Measurements from ENCODE around the gene TMEM225. TPM values are rescaled to one million over a fixed set of nuclear protein-coding genes. Genes with fewer than 3 reads are reported as not detected.

Gene TMEM225
- total and polyA plus RNA-seq, 10 of the 15 experiments (the other 5 are each of a cell fraction or from before 2014, with no cell fraction given), result not detected

DNA sequence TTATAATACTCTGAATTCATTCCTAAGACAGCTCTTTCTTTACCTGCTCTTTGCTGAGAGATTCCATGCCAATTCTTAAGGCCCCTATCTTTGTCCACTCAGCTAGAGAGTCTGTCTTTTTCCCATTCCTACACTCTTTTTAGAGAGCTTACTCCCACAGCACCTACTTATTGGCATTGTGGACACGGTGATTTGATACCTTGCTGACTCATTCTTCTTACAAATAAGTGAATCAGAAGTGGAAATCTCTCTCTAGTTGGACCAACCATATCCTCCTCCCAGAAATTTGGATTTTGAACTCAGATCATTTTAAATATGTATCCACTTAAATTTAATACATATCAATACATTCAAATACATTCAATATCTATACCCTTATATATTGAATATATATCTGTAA lies 46.8 kb downstream of the TMEM225 start:
- CTCF ChIA-PET, result no interaction called here

More for the DNA sequence above, 46.8 kb downstream of the TMEM225 start:
- SMC1A ChIA-PET (ENCODE audit: uncharacterized antibody, unreplicated experiment), result no interaction called here
- no peaks in the 10 kb centered on the region for H3K27me3 ChIP-seq (replicated peaks in 1 of 2; ENCODE audit: control insufficient read depth in 2 of 2, insufficient read depth in 2 of 2, low read length in 1 of 2)
- RAD21 ChIA-PET (ENCODE audit: unreplicated experiment), result no interaction called here
- intact Hi-C loops (cut with micrococcal nuclease; ENCODE audit: unreplicated experiment), result no loop called here
- no TSS peak for BruUV-seq (replicated peaks)
- H3K36me3 ChIP-seq (ENCODE audit: control insufficient read depth in 2 of 2, insufficient read depth in 2 of 2, low read length in 1 of 2), result no peaks in the 10 kb centered on the region
- DNase-seq (ENCODE audit: low read depth, low spot score) (no peak), ATAC-seq (no peak), FAIRE-seq (no peak)
- H3K27ac ChIP-seq (ENCODE audit: control insufficient read depth, insufficient read depth), result no peak overlapping the region
- no peak overlapping the region for H3K4me2 ChIP-seq (ENCODE audit: control insufficient read depth, insufficient read depth)
- no peak overlapping the region for H2AFZ ChIP-seq (ENCODE audit: control insufficient read depth, low read depth, low read length)
- POLR2A ChIA-PET, result no interaction called here
- no peaks in the 10 kb centered on the region for H3K79me2 ChIP-seq (ENCODE audit: control insufficient read depth, insufficient read depth, low read length)
- H3K4me3 ChIP-seq, result no peak overlapping the region
- no peak overlapping the region for H3K9ac ChIP-seq (ENCODE audit: control insufficient read depth, insufficient read depth, low read length)
- no peaks in the 10 kb centered on the region for H3K4me1 ChIP-seq (ENCODE audit: control insufficient read depth, insufficient read depth, low read length)
- no peaks in the 10 kb centered on the region for H4K20me1 ChIP-seq (ENCODE audit: control insufficient read depth, insufficient read depth)
- no peak for TF ChIP-seq HDAC6 (IDR thresholded peaks at IDR 0.05; ENCODE audit: unreplicated experiment)
- no peak for TF ChIP-seq RUNX3 (IDR thresholded peaks at IDR 0.05; ENCODE audit: low read length)
- TF ChIP-seq LARP7 (IDR thresholded peaks at IDR 0.05), result no peak
- no peak for TF ChIP-seq SMC3 (IDR thresholded peaks at IDR 0.05; ENCODE audit: borderline replicate concordance, low read length)
- no peak for TF ChIP-seq SREBF1 (IDR thresholded peaks at IDR 0.05; ENCODE audit: low read length)
- no peak for TF ChIP-seq PAX5 (IDR thresholded peaks at IDR 0.05; ENCODE audit: borderline replicate concordance, low read depth, low read length)
- TF ChIP-seq FOS (IDR thresholded peaks at IDR 0.05; ENCODE audit: borderline replicate concordance, extremely low read depth, insufficient read length), result no peak
- no peak for TF ChIP-seq SIN3A (IDR thresholded peaks at IDR 0.05; ENCODE audit: low read depth, low read length)
- TF ChIP-seq SMAD5 (IDR thresholded peaks at IDR 0.05; ENCODE audit: low read depth), result no peak
- TF ChIP-seq NRF1 (conservative IDR thresholded peaks at IDR 0.05; ENCODE audit: low read depth, low read length), result no peak
- no peak for TF ChIP-seq KAT2A (conservative IDR thresholded peaks at IDR 0.05; ENCODE audit: control insufficient read depth, low read depth, low read length)
- TF ChIP-seq, protein P1, sequence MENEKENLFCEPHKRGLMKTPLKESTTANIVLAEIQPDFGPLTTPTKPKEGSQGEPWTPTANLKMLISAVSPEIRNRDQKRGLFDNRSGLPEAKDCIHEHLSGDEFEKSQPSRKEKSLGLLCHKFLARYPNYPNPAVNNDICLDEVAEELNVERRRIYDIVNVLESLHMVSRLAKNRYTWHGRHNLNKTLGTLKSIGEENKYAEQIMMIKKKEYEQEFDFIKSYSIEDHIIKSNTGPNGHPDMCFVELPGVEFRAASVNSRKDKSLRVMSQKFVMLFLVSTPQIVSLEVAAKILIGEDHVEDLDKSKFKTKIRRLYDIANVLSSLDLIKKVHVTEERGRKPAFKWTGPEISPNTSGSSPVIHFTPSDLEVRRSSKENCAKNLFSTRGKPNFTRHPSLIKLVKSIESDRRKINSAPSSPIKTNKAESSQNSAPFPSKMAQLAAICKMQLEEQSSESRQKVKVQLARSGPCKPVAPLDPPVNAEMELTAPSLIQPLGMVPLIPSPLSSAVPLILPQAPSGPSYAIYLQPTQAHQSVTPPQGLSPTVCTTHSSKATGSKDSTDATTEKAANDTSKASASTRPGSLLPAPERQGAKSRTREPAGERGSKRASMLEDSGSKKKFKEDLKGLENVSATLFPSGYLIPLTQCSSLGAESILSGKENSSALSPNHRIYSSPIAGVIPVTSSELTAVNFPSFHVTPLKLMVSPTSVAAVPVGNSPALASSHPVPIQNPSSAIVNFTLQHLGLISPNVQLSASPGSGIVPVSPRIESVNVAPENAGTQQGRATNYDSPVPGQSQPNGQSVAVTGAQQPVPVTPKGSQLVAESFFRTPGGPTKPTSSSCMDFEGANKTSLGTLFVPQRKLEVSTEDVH (IDR thresholded peaks at IDR 0.05; ENCODE audit: low read depth, partially characterized antibody), result no peak
- no peak for TF ChIP-seq KDM1A (IDR thresholded peaks at IDR 0.05; ENCODE audit: borderline replicate concordance)
- TF ChIP-seq BRCA1 (IDR thresholded peaks at IDR 0.05; ENCODE audit: low read depth, low read length), result no peak
- TF ChIP-seq STAT1 (conservative IDR thresholded peaks at IDR 0.05), result no peak
- TF ChIP-seq NR2C1 (IDR thresholded peaks at IDR 0.05), result no peak
- TF ChIP-seq, protein P2, sequence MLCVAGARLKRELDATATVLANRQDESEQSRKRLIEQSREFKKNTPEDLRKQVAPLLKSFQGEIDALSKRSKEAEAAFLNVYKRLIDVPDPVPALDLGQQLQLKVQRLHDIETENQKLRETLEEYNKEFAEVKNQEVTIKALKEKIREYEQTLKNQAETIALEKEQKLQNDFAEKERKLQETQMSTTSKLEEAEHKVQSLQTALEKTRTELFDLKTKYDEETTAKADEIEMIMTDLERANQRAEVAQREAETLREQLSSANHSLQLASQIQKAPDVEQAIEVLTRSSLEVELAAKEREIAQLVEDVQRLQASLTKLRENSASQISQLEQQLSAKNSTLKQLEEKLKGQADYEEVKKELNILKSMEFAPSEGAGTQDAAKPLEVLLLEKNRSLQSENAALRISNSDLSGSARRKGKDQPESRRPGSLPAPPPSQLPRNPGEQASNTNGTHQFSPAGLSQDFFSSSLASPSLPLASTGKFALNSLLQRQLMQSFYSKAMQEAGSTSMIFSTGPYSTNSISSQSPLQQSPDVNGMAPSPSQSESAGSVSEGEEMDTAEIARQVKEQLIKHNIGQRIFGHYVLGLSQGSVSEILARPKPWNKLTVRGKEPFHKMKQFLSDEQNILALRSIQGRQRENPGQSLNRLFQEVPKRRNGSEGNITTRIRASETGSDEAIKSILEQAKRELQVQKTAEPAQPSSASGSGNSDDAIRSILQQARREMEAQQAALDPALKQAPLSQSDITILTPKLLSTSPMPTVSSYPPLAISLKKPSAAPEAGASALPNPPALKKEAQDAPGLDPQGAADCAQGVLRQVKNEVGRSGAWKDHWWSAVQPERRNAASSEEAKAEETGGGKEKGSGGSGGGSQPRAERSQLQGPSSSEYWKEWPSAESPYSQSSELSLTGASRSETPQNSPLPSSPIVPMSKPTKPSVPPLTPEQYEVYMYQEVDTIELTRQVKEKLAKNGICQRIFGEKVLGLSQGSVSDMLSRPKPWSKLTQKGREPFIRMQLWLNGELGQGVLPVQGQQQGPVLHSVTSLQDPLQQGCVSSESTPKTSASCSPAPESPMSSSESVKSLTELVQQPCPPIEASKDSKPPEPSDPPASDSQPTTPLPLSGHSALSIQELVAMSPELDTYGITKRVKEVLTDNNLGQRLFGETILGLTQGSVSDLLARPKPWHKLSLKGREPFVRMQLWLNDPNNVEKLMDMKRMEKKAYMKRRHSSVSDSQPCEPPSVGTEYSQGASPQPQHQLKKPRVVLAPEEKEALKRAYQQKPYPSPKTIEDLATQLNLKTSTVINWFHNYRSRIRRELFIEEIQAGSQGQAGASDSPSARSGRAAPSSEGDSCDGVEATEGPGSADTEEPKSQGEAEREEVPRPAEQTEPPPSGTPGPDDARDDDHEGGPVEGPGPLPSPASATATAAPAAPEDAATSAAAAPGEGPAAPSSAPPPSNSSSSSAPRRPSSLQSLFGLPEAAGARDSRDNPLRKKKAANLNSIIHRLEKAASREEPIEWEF (IDR thresholded peaks at IDR 0.05; ENCODE audit: insufficient replicate concordance, low read depth, low read length), result no peak
- no peak for TF ChIP-seq CBX5 (IDR thresholded peaks at IDR 0.05; ENCODE audit: low read depth)
- TF ChIP-seq SIX5 (IDR thresholded peaks at IDR 0.05; ENCODE audit: low read depth, low read length, severe bottlenecking), result no peak
- no peaks in the 10 kb centered on the region for H3K9me3 ChIP-seq (replicated peaks; ENCODE audit: control insufficient read depth, insufficient read depth, low read length)
- in situ Hi-C loops (cut with MboI), result no loop called here
- WGBS (ENCODE audit: insufficient coverage, insufficient replicate concordance, low lambda C conversion rate, missing lambda C conversion rate), result 0% methylated on average over 1 of the region's 1 CpG

Data from GM12878 (cell line).